GM12878 (cell line): Measurements from ENCODE around the gene TAF11. TPM values are rescaled to one million over a fixed set of nuclear protein-coding genes. Genes with fewer than 3 reads are reported as not detected.

ENCODE experiments used
- ATAC-seq: fragments of 200-7000 bp; cut with Tn5 transposase; 3 replicates; pipeline ENCODE4 v1.9.1; 2020; ENCODE audit warnings: mild to moderate bottlenecking, moderate library complexity
- BruUV-seq: library from RNA; stranded (reverse); fragments of 400-500 nt; replicated peaks from 2 replicates; lab custom pipeline; 2021; lab: Mats Ljungman, UMichigan
- CTCF ChIA-PET: fragments of 300-600 bp; sonication (Branson Sonifier 250); formaldehyde crosslinking; extraction: SDS; loops from one replicate; lab custom pipeline; 2021; ENCODE audit warnings: inconsistent platforms; lab: Yijun Ruan, JAX
- POLR2A ChIA-PET: fragments of 350-600 bp; formaldehyde crosslinking; extraction: SDS; loops from one replicate; lab custom pipeline; 2021; ENCODE audit warnings: inconsistent platforms; lab: Charles Lee
- RAD21 ChIA-PET: fragments of 300-600 bp; sonication (Branson Sonifier 250); formaldehyde crosslinking; loops from one replicate; lab custom pipeline; 2023; ENCODE audit warnings: antibody characterized with exemption; ENCODE audit not compliant: unreplicated experiment; lab: Charles Lee
- SMC1A ChIA-PET: fragments of 300-600 bp; sonication (Branson Sonifier 250); formaldehyde crosslinking; loops from one replicate; lab custom pipeline; 2023; ENCODE audit not compliant: unreplicated experiment, uncharacterized antibody; lab: Charles Lee
- DNase-seq: peaks from one replicate; pipeline ENCODE4 v3.0.0-alpha.2; 2011; ENCODE audit warnings: low read depth, low spot score
- FAIRE-seq: peaks from 3 replicates; lab custom pipeline; 2011; peaks lifted over from hg19 to GRCh38; lab: Jason Lieb, UNC
- H2AFZ ChIP-seq: 2 replicates; pipeline ENCODE4 v1.6.0; 2011; ENCODE audit warnings: low read depth, low read length, control low read depth; ENCODE audit not compliant: control insufficient read depth
- H3K27ac ChIP-seq: 2 replicates; pipeline ENCODE4 v1.5.1; 2011; ENCODE audit warnings: control low read depth; ENCODE audit not compliant: control insufficient read depth, insufficient read depth
- H3K27me3 ChIP-seq, 2 experiments: replicated peaks in 1 of 2; 2 replicates each; pipeline versions ENCODE4 v1.6.0 to v1.6.1; 2011; ENCODE audit warnings: low read length in 1 of 2; ENCODE audit not compliant: control insufficient read depth in 2 of 2, insufficient read depth in 2 of 2
- H3K36me3 ChIP-seq, 2 experiments: 2 replicates each; pipeline ENCODE4 v1.5.1; 2011; ENCODE audit warnings: low read length in 1 of 2; ENCODE audit not compliant: control insufficient read depth in 2 of 2, insufficient read depth in 2 of 2
- H3K4me1 ChIP-seq: 2 replicates; pipeline ENCODE4 v1.6.1; 2011; ENCODE audit warnings: mild to moderate bottlenecking, low read length, moderate library complexity, mixed read lengths; ENCODE audit not compliant: control insufficient read depth, insufficient read depth
- H3K4me2 ChIP-seq: 2 replicates; pipeline ENCODE4 v1.6.0; 2011; ENCODE audit warnings: control low read depth; ENCODE audit not compliant: control insufficient read depth, insufficient read depth
- H3K4me3 ChIP-seq: fragments of 200-600 bp; sonication (generic); 2 replicates; pipeline ENCODE4 v1.5.1; 2016
- H3K79me2 ChIP-seq: 2 replicates; pipeline ENCODE4 v1.6.0; 2011; ENCODE audit warnings: low read length; ENCODE audit not compliant: control insufficient read depth, insufficient read depth
- H3K9ac ChIP-seq: 2 replicates; pipeline ENCODE4 v1.8.0; 2011; ENCODE audit warnings: low read length, control low read depth, mixed read lengths; ENCODE audit not compliant: control insufficient read depth, insufficient read depth
- H3K9me3 ChIP-seq: replicated peaks from 3 replicates; pipeline ENCODE4 v1.5.1; 2011; ENCODE audit warnings: mild to moderate bottlenecking, low read length; ENCODE audit not compliant: control insufficient read depth, insufficient read depth
- H4K20me1 ChIP-seq: 2 replicates; pipeline ENCODE4 v1.6.0; 2011; ENCODE audit not compliant: control insufficient read depth, insufficient read depth
- ESRRA ChIP-seq: IDR thresholded peaks from 2 replicates; pipeline ENCODE4 v1.6.1; 2012; ENCODE audit warnings: mild to moderate bottlenecking, low read length, improper control_type of control experiment
- GABPA ChIP-seq: IDR thresholded peaks from 2 replicates; pipeline ENCODE4 v1.6.1; 2014; ENCODE audit warnings: antibody characterized with exemption, low read depth, mild to moderate bottlenecking, inconsistent platforms
- HSF1 ChIP-seq: fragments of 150-350 bp; IDR thresholded peaks from 2 replicates; pipeline ENCODE4 v1.6.1; 2014; ENCODE audit warnings: mild to moderate bottlenecking, low read depth, low read length
- KDM1A ChIP-seq: fragments of 200-600 bp; sonication (generic); IDR thresholded peaks from 2 replicates; pipeline ENCODE4 v1.6.1; 2016; ENCODE audit warnings: borderline replicate concordance
- MLLT1 ChIP-seq: fragments of 450-650 bp; IDR thresholded peaks from 2 replicates; pipeline ENCODE4 v1.6.1; 2016; ENCODE audit warnings: mild to moderate bottlenecking
- SKIL ChIP-seq: fragments of 450-650 bp; IDR thresholded peaks from 2 replicates; pipeline ENCODE4 v1.6.1; 2017; ENCODE audit warnings: mild to moderate bottlenecking, low read depth, inconsistent platforms; ENCODE audit not compliant: poor library complexity, severe bottlenecking
- SP1 ChIP-seq: IDR thresholded peaks from one replicate; pipeline ENCODE4 v1.6.1; 2011; ENCODE audit warnings: low read depth, low read length
- SUPT20H ChIP-seq: IDR thresholded peaks from 2 replicates; pipeline ENCODE4 v1.6.1; 2011; ENCODE audit warnings: low read depth, mild to moderate bottlenecking, low read length, moderate library complexity, borderline replicate concordance; ENCODE audit not compliant: control insufficient read depth
- TARDBP ChIP-seq: IDR thresholded peaks from 2 replicates; pipeline ENCODE4 v1.6.1; 2016; ENCODE audit warnings: borderline replicate concordance
- TCF7 ChIP-seq: IDR thresholded peaks from 2 replicates; pipeline ENCODE4 v1.6.1; 2014; ENCODE audit warnings: antibody characterized with exemption, borderline replicate concordance
- ZBED1 ChIP-seq: IDR thresholded peaks from 2 replicates; pipeline ENCODE4 v1.6.1; 2016; ENCODE audit warnings: borderline replicate concordance
- WGBS: methylation state at CpG from one replicate; pipeline ENCODE4 v1.1.6; 2016; ENCODE audit warnings: low lambda C conversion rate; ENCODE audit not compliant: insufficient replicate concordance, insufficient coverage; ENCODE audit errors: missing lambda C conversion rate; 5-methylcytosine and 5-hydroxymethylcytosine counted together
- in situ Hi-C: fragments of 300-500 bp; cut with MboI; formaldehyde crosslinking; loops from 9 replicates; pipeline ENCODE4 v1.14.3; 2018; ENCODE audit warnings: mixed read lengths
- intact Hi-C: fragments of 100-400 bp; cut with micrococcal nuclease; formaldehyde crosslinking; loops from one replicate; pipeline ENCODE4 v1.14.2; 2022; ENCODE audit not compliant: unreplicated experiment
- polyA plus RNA-seq, 11 experiments: library from polyadenylated mRNA; depleted of rRNA in 4 of 11; unstranded in 6 of 11; stranded (reverse) in 5 of 11; fragments of >200 nt; fragmentation: Nextera tagmentation in 4 of 11; fragmentation: Illumina TruSeq in 1 of 11; extraction: Ambion mirVana in 4 of 11; extraction: Trizol in 1 of 11; gene quantifications; 1 replicate in 1 of 11; 2 replicates in 10 of 11; pipeline versions ENCODE4 v1.2.1 to v1.2.3, GENCODE V29; 2011 to 2016; ENCODE audit warnings: inconsistent platforms in 2 of 11, missing spikeins in 2 of 11, low read depth in 1 of 11
- total RNA-seq, 4 experiments: library from RNA; depleted of rRNA in 3 of 4; stranded (reverse); fragments of >200 nt in 3 of 4; fragmentation: Illumina TruSeq in 1 of 4; extraction: Trizol in 1 of 4; gene quantifications; 2 replicates each; pipeline versions ENCODE4 v1.2.1 to v1.2.3, GENCODE V29; 2013 to 2021

Gene TAF11
- total and polyA plus RNA-seq, 10 of the 15 experiments (the other 5 are each of a cell fraction or from before 2014, with no cell fraction given), result 24.6 to 59.2 (median 32.0) TPM

DNA sequence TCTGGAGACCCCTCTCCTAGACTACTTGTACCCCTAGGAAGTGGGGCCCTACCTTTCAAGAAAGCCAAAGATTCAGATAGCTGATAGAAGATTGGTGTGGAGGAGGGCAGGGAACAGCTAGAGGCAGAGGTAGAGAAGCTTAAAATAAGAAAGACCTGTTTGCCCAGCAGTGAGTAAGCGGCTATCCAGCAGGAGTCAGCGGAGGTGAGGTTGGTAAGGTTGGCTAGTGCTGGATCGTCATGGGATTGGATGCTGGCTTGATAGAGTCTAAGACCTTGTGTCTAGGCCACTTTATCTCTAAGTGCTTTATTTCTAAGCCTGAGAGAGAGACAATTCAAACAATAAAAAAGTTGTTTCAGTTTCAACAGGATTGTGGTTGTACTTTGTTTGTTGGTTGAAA, 20.4 kb upstream of the TAF11 start:
- FAIRE-seq (no peak), ATAC-seq (no peak), DNase-seq (no peak)
- BruUV-seq, result no TSS peak
- ChIA-PET SMC1A (interaction anchor here (0.5 to 1.6 kb wide), 2 partner anchors 12 to 289 kb away, joined by 3 to 4 read pairs; no protein-coding TSS in a partner anchor), RAD21 (no interaction called here), POLR2A (interaction anchor here (0.6 kb wide), 1 partner anchor 240 kb away, joined by 3 read pairs; no protein-coding TSS in a partner anchor)
- H3K4me1 ChIP-seq, result peaks cover 10% of the 10 kb centered on the region
- in situ Hi-C loops, result no loop called here
- H3K79me2 ChIP-seq, result no peaks in the 10 kb centered on the region
- H3K4me2 ChIP-seq, result no peak overlapping the region
- WGBS, result 85% methylated on average over 3 of the region's 3 CpGs
- H3K9me3 ChIP-seq, result no peaks in the 10 kb centered on the region
- H3K36me3 ChIP-seq, result no peaks in the 10 kb centered on the region
- H3K27ac ChIP-seq, result no peak overlapping the region
- H3K4me3 ChIP-seq, result no peak overlapping the region
- no peak overlapping the region for H3K9ac ChIP-seq
- 0 out of 2 replicates have a peak, but pooled peaks cover 7% of the 10 kb centered on the region for H4K20me1 ChIP-seq
- H3K27me3 ChIP-seq, result no peaks in the 10 kb centered on the region
- TF ChIP-seq SP1 (no peak), MLLT1 (no peak)
- TF ChIP-seq, all 136 proteins: peak for 0
- intact Hi-C loops, result no loop called here
- CTCF ChIA-PET, result no interaction called here
- no peak overlapping the region for H2AFZ ChIP-seq

DNA sequence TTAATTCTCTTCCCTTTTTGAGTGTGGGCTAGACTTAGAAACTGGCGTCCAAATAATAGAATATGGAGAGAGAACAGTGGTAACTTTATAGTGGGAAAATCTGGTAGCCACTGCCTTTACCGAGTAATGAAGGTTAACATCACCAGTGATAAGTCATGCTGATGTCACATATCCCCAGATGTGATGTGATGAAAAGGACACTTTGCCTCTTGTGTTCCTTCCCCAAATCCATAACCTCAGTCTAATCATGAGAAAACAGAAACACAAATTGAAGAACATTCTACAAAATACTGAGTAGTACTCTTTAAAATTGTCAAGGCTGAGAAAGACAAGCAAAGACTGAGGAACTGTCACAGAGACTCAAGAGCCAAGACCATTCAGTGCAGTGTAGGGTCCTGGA, 19.0 kb upstream of the TAF11 start:
- no peak for ATAC-seq
- in situ Hi-C loops, result no loop called here
- ChIA-PET RAD21 (no interaction called here), SMC1A (interaction anchor here (1.6 kb wide), 1 partner anchor 13 kb away, joined by 3 read pairs; no protein-coding TSS in a partner anchor), CTCF (no interaction called here), POLR2A (no interaction called here)
- no peak for FAIRE-seq
- H3K27me3 ChIP-seq, result no peaks in the 10 kb centered on the region
- intact Hi-C loops, result no loop called here
- H3K9ac ChIP-seq, result no peak overlapping the region
- 0 out of 2 replicates have a peak, but pooled peaks cover 7% of the 10 kb centered on the region for H4K20me1 ChIP-seq
- no peak overlapping the region for H3K27ac ChIP-seq
- H3K36me3 ChIP-seq, result no peaks in the 10 kb centered on the region
- BruUV-seq, result no TSS peak
- no peak overlapping the region for H2AFZ ChIP-seq
- WGBS, result 95% methylated on average over 2 of the region's 2 CpGs
- no peak overlapping the region for H3K4me2 ChIP-seq
- no peak overlapping the region for H3K4me3 ChIP-seq
- H3K4me1 ChIP-seq, result no peaks in the 10 kb centered on the region
- no peaks in the 10 kb centered on the region for H3K79me2 ChIP-seq
- H3K9me3 ChIP-seq, result no peaks in the 10 kb centered on the region
- no peak for DNase-seq
- TF ChIP-seq SKIL, result no peak
- no peak for TF ChIP-seq SUPT20H
- no peak for TF ChIP-seq TARDBP
- no peak for TF ChIP-seq GABPA
- TF ChIP-seq HSF1, result no peak
- no peak for TF ChIP-seq KDM1A
- TF ChIP-seq ZBED1, result no peak
- no peak for TF ChIP-seq TCF7
- TF ChIP-seq ESRRA, result no peak
